Activated CD4-positive, alpha-beta memory T cell treated with anti-CD3 and anti-CD28 coated beads, Interleukin-2, amount 10 ng/mL, durations not matched to agents 7 days and 5 days (primary cell): ENCODE data around the gene USP3. TPM values are rescaled to one million over a fixed set of nuclear protein-coding genes. Genes with fewer than 3 reads are reported as not detected.

Source experiments
- CTCF ChIA-PET: fragments of 350-600 bp; sonication (Branson Sonifier 250); formaldehyde crosslinking; loops from one replicate; lab custom pipeline; 2021; ENCODE audit warnings: antibody characterized with exemption, inconsistent platforms; lab: Charles Lee
- POLR2A ChIA-PET: fragments of 350-600 bp; sonication (Branson Sonifier 250); formaldehyde crosslinking; loops from one replicate; lab custom pipeline; 2021; ENCODE audit warnings: antibody characterized with exemption; lab: Charles Lee
- DNase-seq: peaks from one replicate; pipeline ENCODE4 v3.0.0-alpha.2; 2020
- H3K27ac Mint-ChIP-seq: one replicate; pipeline ENCODE4 v1.8.0; 2021; ENCODE audit warnings: mild to moderate bottlenecking, mixed read lengths
- H3K27me3 Mint-ChIP-seq: one replicate; pipeline ENCODE4 v1.8.0; 2021; ENCODE audit warnings: mixed read lengths
- H3K36me3 Mint-ChIP-seq: one replicate; pipeline ENCODE4 v1.8.0; 2021; ENCODE audit warnings: low read depth, mixed read lengths
- H3K4me1 Mint-ChIP-seq: one replicate; pipeline ENCODE4 v1.8.0; 2021; ENCODE audit warnings: mixed read lengths
- H3K4me3 Mint-ChIP-seq: one replicate; pipeline ENCODE4 v1.8.0; 2021; ENCODE audit warnings: mild to moderate bottlenecking, mixed read lengths
- H3K9me3 Mint-ChIP-seq: one replicate; pipeline ENCODE4 v1.8.0; 2021; ENCODE audit warnings: mixed read lengths
- total RNA-seq, 2 experiments: library from RNA; stranded (reverse); gene quantifications; one replicate each; pipeline ENCODE4 v1.2.3, GENCODE V29; 2021

The USP3 gene
- total RNA-seq, 2 experiments from 2014 or later, result 67.9 to 68.7 TPM

- H3K36me3 Mint-ChIP-seq, result no peaks in the 10 kb centered on the region
- H3K4me3 Mint-ChIP-seq, result no peak overlapping the region
- peaks cover 11% of the 10 kb centered on the region for H3K4me1 Mint-ChIP-seq
- CTCF ChIA-PET, result interaction anchor here (0.6 to 4.7 kb wide), 45 partner anchors 9 to 623 kb away, joined by 3 to 50 read pairs (median 5); partner anchors contain the start of genes DAPK2 and USP3
- POLR2A ChIA-PET, result interaction anchor here (0.7 to 3.0 kb wide), 7 partner anchors 17 to 601 kb away, joined by 3 to 28 read pairs (median 6); partner anchors contain the start of gene USP3
- DNase-seq, result peak; percentile 58
- peaks cover 6% of the 10 kb centered on the region for H3K27me3 Mint-ChIP-seq
- peak overlapping the region; percentile 27 for H3K27ac Mint-ChIP-seq
- no peaks in the 10 kb centered on the region for H3K9me3 Mint-ChIP-seq
These were observed 37.8 kb upstream of the USP3 start for GRCh38 chr15:63466378-63467192.

GRCh38 chr15:63469190-63469589, 35.2 kb upstream of the USP3 start:
- DNase-seq, result no peak
- Mint-ChIP-seq H3K27me3 (peaks cover 4% of the 10 kb centered on the region), H3K4me3 (no peak overlapping the region), H3K27ac (no peak overlapping the region), H3K36me3 (no peaks in the 10 kb centered on the region), H3K9me3 (no peaks in the 10 kb centered on the region), H3K4me1 (peaks cover 26% of the 10 kb centered on the region)
- CTCF ChIA-PET, result interaction anchor here (0.9 to 4.7 kb wide), 7 partner anchors 11 to 189 kb away, joined by 3 to 50 read pairs (median 5); partner anchors contain the start of gene USP3
- POLR2A ChIA-PET, result interaction anchor here (1.4 to 3.0 kb wide), 2 partner anchors 14 to 36 kb away, joined by 7 to 11 read pairs; partner anchors contain the start of gene USP3

GRCh38 chr15:63469984-63470383, 34.4 kb upstream of the USP3 start:
- POLR2A ChIA-PET, result no interaction called here

GRCh38 chr15:63473007-63473748, 31.2 kb upstream of the USP3 start:
- CTCF ChIA-PET, result interaction anchor here (1.4 kb wide), 1 partner anchor 574 kb away, joined by 3 read pairs; no protein-coding TSS in a partner anchor
- Mint-ChIP-seq H3K4me1 (peaks cover 26% of the 10 kb centered on the region), H3K9me3 (no peaks in the 10 kb centered on the region), H3K27me3 (no peaks in the 10 kb centered on the region), H3K4me3 (no peak overlapping the region), H3K36me3 (no peaks in the 10 kb centered on the region), H3K27ac (no peak overlapping the region)
- POLR2A ChIA-PET, result interaction anchor here (0.9 to 1.8 kb wide), 2 partner anchors 30 to 42 kb away, joined by 3 to 4 read pairs; no protein-coding TSS in a partner anchor
- no peak for DNase-seq

More at GRCh38 chr15:63469984-63470383, 34.4 kb upstream of the USP3 start:
- Mint-ChIP-seq H3K4me3 (no peak overlapping the region), H3K36me3 (no peaks in the 10 kb centered on the region), H3K27ac (no peak overlapping the region), H3K27me3 (peaks cover 4% of the 10 kb centered on the region), H3K4me1 (peaks cover 31% of the 10 kb centered on the region), H3K9me3 (no peaks in the 10 kb centered on the region)
- CTCF ChIA-PET, result interaction anchor here (0.7 to 4.7 kb wide), 4 partner anchors 18 to 159 kb away, joined by 3 to 50 read pairs (median 8); partner anchors contain the start of gene USP3
- no peak for DNase-seq

- CTCF ChIA-PET, result no interaction called here
- Mint-ChIP-seq H3K36me3 (no peaks in the 10 kb centered on the region), H3K27ac (no peak overlapping the region)
These were observed 30.7 kb upstream of the USP3 start for GRCh38 chr15:63473749-63473998.

GRCh38 chr15:63473999-63474809, 30.2 kb upstream of the USP3 start:
- ChIA-PET POLR2A (interaction anchor here (12.3 kb wide), 1 partner anchor 30 kb away, joined by 175 read pairs; the partner anchor contains the start of gene USP3), CTCF (no interaction called here)
- no peaks in the 10 kb centered on the region for H3K36me3 Mint-ChIP-seq
- H3K9me3 Mint-ChIP-seq, result no peaks in the 10 kb centered on the region
- H3K27me3 Mint-ChIP-seq, result no peaks in the 10 kb centered on the region
- peak overlapping the region; percentile 19 for H3K27ac Mint-ChIP-seq
- no peak overlapping the region for H3K4me3 Mint-ChIP-seq
- DNase-seq, result peak; percentile 26
- H3K4me1 Mint-ChIP-seq, result peaks cover 29% of the 10 kb centered on the region

More at GRCh38 chr15:63473749-63473998, 30.7 kb upstream of the USP3 start:
- no peaks in the 10 kb centered on the region for H3K9me3 Mint-ChIP-seq
- DNase-seq, result no peak
- H3K27me3 Mint-ChIP-seq, result no peaks in the 10 kb centered on the region
- peaks cover 28% of the 10 kb centered on the region for H3K4me1 Mint-ChIP-seq
- H3K4me3 Mint-ChIP-seq, result no peak overlapping the region
- POLR2A ChIA-PET, result no interaction called here

- CTCF ChIA-PET, result interaction anchor here (0.7 to 1.6 kb wide), 4 partner anchors 8 to 354 kb away, joined by 3 to 8 read pairs (median 4); no protein-coding TSS in a partner anchor
- Mint-ChIP-seq H3K4me1 (peaks cover 33% of the 10 kb centered on the region), H3K9me3 (no peaks in the 10 kb centered on the region), H3K27ac (no peak overlapping the region), H3K36me3 (no peaks in the 10 kb centered on the region), H3K27me3 (no peaks in the 10 kb centered on the region), H3K4me3 (no peak overlapping the region)
- POLR2A ChIA-PET, result interaction anchor here (1.9 to 12.3 kb wide), 2 partner anchors 30 to 35 kb away, joined by 4 to 175 read pairs; partner anchors contain the start of gene USP3
- DNase-seq, result no peak
These were observed 29.5 kb upstream of the USP3 start for GRCh38 chr15:63474810-63475316.

GRCh38 chr15:63475707-63476106, 28.7 kb upstream of the USP3 start:
- POLR2A ChIA-PET, result interaction anchor here (1.8 to 12.3 kb wide), 3 partner anchors 21 to 34 kb away, joined by 4 to 175 read pairs (median 6); partner anchors contain the start of gene USP3

GRCh38 chr15:63476229-63476632, 28.2 kb upstream of the USP3 start:
- Mint-ChIP-seq H3K4me1 (peaks cover 46% of the 10 kb centered on the region), H3K9me3 (no peaks in the 10 kb centered on the region), H3K27me3 (no peaks in the 10 kb centered on the region), H3K4me3 (no peak overlapping the region), H3K27ac (no peak overlapping the region), H3K36me3 (no peaks in the 10 kb centered on the region)
- no peak for DNase-seq
- ChIA-PET CTCF (interaction anchor here (0.9 to 1.6 kb wide), 5 partner anchors 10 to 33 kb away, joined by 3 to 8 read pairs (median 4); no protein-coding TSS in a partner anchor), POLR2A (interaction anchor here (1.8 to 12.3 kb wide), 3 partner anchors 20 to 34 kb away, joined by 4 to 175 read pairs (median 6); partner anchors contain the start of gene USP3)

More at GRCh38 chr15:63475707-63476106, 28.7 kb upstream of the USP3 start:
- no peak overlapping the region for H3K27ac Mint-ChIP-seq
- H3K27me3 Mint-ChIP-seq, result no peaks in the 10 kb centered on the region
- H3K36me3 Mint-ChIP-seq, result no peaks in the 10 kb centered on the region
- no peaks in the 10 kb centered on the region for H3K9me3 Mint-ChIP-seq
- no peak for DNase-seq
- no peak overlapping the region for H3K4me3 Mint-ChIP-seq
- CTCF ChIA-PET, result interaction anchor here (0.7 to 1.6 kb wide), 5 partner anchors 9 to 353 kb away, joined by 3 to 8 read pairs (median 3); no protein-coding TSS in a partner anchor
- H3K4me1 Mint-ChIP-seq, result peaks cover 41% of the 10 kb centered on the region

GRCh38 chr15:63478243-63478642, 26.1 kb upstream of the USP3 start:
- ChIA-PET POLR2A (interaction anchor here (0.6 to 12.3 kb wide), 3 partner anchors 11 to 124 kb away, joined by 3 to 175 read pairs (median 3); partner anchors contain the start of gene USP3), CTCF (interaction anchor here (1.0 to 1.2 kb wide), 2 partner anchors 9 to 151 kb away, joined by 3 to 4 read pairs; no protein-coding TSS in a partner anchor)
- H3K4me1 Mint-ChIP-seq, result peaks cover 53% of the 10 kb centered on the region

GRCh38 chr15:63480441-63480821, 24.0 kb upstream of the USP3 start:
- Mint-ChIP-seq H3K27me3 (no peaks in the 10 kb centered on the region), H3K9me3 (no peaks in the 10 kb centered on the region), H3K27ac (peak overlapping the region; percentile 56), H3K4me3 (no peak overlapping the region), H3K36me3 (no peaks in the 10 kb centered on the region), H3K4me1 (peaks cover 60% of the 10 kb centered on the region)
- DNase-seq, result no peak
- CTCF ChIA-PET, result interaction anchor here (1.1 to 4.2 kb wide), 3 partner anchors 12 to 25 kb away, joined by 3 to 40 read pairs (median 6); partner anchors contain the start of gene USP3
- POLR2A ChIA-PET, result interaction anchor here (1.1 to 12.3 kb wide), 3 partner anchors 17 to 24 kb away, joined by 3 to 175 read pairs (median 9); partner anchors contain the start of gene USP3

More at GRCh38 chr15:63478243-63478642, 26.1 kb upstream of the USP3 start:
- no peaks in the 10 kb centered on the region for H3K9me3 Mint-ChIP-seq
- no peak for DNase-seq
- H3K4me3 Mint-ChIP-seq, result no peak overlapping the region
- H3K27me3 Mint-ChIP-seq, result no peaks in the 10 kb centered on the region
- no peaks in the 10 kb centered on the region for H3K36me3 Mint-ChIP-seq
- no peak overlapping the region for H3K27ac Mint-ChIP-seq
